Measurements from ENCODE around the gene AGAP3.

Gene AGAP3

DNA sequence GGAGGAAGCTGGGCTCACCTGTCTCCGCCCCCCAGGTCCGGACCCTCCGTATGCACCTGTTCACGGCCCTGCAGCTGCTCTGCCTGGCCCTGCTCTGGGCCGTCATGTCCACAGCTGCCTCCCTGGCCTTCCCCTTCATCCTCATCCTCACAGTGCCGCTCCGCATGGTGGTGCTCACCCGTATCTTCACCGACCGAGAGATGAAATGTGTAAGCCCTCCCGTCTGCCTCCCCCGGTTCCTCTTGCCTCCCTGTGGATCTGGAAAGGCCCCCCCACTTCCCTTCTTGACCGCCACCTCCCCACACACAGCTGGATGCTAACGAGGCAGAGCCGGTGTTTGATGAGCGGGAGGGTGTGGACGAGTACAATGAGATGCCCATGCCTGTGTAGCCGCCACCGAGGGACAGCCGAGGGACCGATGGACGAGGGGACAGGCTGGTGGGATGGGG, 10.3 kb upstream of the AGAP3 start:
- Histone ChIP-seq H3K9me3 (replicated peaks in 1 of 11) (no peaks in the 10 kb centered on the region), H3K4me3 (no peak overlapping the region), H3K36me3 (peaks cover 62 to 80% (median 69%) of the 10 kb centered on the region in 11 experiments), H3K4me1 (peaks cover 26 to 36% (median 31%) of the 10 kb centered on the region in 10 experiments), H3K4me2 (no peak overlapping the region), H3K27me3 (no peaks in the 10 kb centered on the region), H4K20me1 (peaks cover 5 to 91% (median 62%) of the 10 kb centered on the region in 11 experiments; a peak in 21 of 22 replicates), H3K9ac (no peak overlapping the region; a peak in 1 of 22 replicates), H3K27ac (no peak overlapping the region)
- no peak for TF ChIP-seq Cebpa-rat (IDR thresholded peaks at IDR 0.05)

DNA sequence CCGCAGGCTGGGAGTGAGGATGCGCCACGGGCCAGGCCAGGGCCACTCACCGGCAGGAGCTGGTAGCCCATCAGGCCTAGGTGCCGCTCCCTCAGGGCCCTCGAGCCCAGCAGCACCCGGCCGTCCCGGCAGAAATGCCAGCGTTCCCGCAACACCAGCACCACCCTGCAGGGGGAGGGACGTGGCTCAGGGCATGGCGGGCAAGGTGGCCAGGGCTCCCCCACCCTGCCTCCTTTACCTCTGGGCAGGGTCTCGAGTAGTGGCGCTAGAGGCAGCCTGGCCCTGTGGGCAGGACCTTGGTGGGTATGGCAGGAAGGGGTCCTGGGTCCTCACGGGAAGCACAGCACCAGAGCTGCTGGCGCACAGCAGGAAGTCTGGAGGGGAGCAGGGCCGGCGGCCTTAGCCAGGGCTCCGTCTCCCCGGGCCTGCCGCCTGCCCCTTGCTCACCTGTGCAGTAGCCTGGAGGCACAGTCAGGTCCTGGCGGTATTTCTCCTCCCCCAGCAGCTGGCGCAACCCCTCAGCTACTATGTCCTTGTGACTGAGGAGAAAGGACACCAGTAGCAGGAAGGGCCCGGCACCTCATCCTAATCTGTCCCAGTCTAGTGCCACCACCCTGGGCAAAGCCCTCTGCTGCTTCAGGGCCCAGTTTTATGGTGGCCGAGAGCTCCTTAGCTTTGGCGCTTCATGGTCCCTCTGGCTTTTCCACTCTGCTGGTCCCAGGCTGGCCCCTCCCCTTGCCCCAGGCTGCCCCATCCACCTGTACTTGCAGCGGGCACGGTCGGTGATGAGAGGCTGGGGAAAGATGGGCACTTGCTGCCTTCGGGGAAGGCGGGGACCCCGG, 9.2 kb upstream of the AGAP3 start:
- Histone ChIP-seq H3K36me3 (peaks cover 52 to 75% (median 62%) of the 10 kb centered on the region in 11 experiments), H3K4me2 (peak overlapping the region in 6 of 11 experiments; percentile 95 to 100 (median 100); a peak in 8 of 22 replicates), H3K27me3 (no peaks in the 10 kb centered on the region), H3K27ac (peak overlapping the region in 1 of 11 experiments; percentile 39; a peak in 2 of 22 replicates), H4K20me1 (peaks cover 5 to 84% (median 66%) of the 10 kb centered on the region in 11 experiments; a peak in 21 of 22 replicates), H3K4me3 (no peak overlapping the region), H3K9me3 (replicated peaks in 1 of 11) (no peaks in the 10 kb centered on the region), H3K4me1 (peaks cover 37 to 47% (median 42%) of the 10 kb centered on the region in 10 experiments), H3K9ac (peak overlapping the region in 5 of 11 experiments; percentile 9 to 93 (median 45); a peak in 5 of 22 replicates)
- TF ChIP-seq Cebpa-rat (IDR thresholded peaks at IDR 0.05) = no peak

GRCh38 chr7:151077705-151078232, 8.5 kb upstream of the AGAP3 start:
- Histone ChIP-seq H3K4me3 (no peak overlapping the region), H3K4me2 (peak overlapping the region; percentile 95 to 100 (median 99); a peak in 21 of 22 replicates), H3K27me3 (no peaks in the 10 kb centered on the region), H4K20me1 (peaks cover 5 to 77% (median 65%) of the 10 kb centered on the region in 11 experiments; a peak in 21 of 22 replicates), H3K36me3 (peaks cover 45 to 69% (median 55%) of the 10 kb centered on the region in 11 experiments), H3K9me3 (replicated peaks in 1 of 11) (no peaks in the 10 kb centered on the region), H3K4me1 (peaks cover 43 to 52% (median 48%) of the 10 kb centered on the region in 10 experiments), H3K27ac (peak overlapping the region in 4 of 11 experiments; percentile 4 to 96 (median 22); a peak in 4 of 22 replicates), H3K9ac (peak overlapping the region in 9 of 11 experiments; percentile 9 to 99 (median 96); a peak in 10 of 22 replicates)
- TF ChIP-seq Cebpa-rat (IDR thresholded peaks at IDR 0.05) = no peak

- no peak for TF ChIP-seq Cebpa-rat (IDR thresholded peaks at IDR 0.05)
- Histone ChIP-seq H3K9me3 (replicated peaks in 1 of 11) (no peaks in the 10 kb centered on the region), H3K9ac (peak overlapping the region; percentile 90 to 99 (median 97); a peak in 21 of 22 replicates), H3K4me1 (peaks cover 44 to 53% (median 48%) of the 10 kb centered on the region in 10 experiments), H3K4me3 (peak overlapping the region in 8 of 10 experiments; percentile 14 to 98 (median 86); a peak in 12 of 20 replicates), H3K27me3 (no peaks in the 10 kb centered on the region), H3K27ac (peak overlapping the region in 5 of 11 experiments; percentile 2 to 96 (median 6); a peak in 5 of 22 replicates), H3K4me2 (peak overlapping the region; percentile 95 to 100 (median 99)), H3K36me3 (peaks cover 38 to 62% (median 49%) of the 10 kb centered on the region in 11 experiments), H4K20me1 (peaks cover 5 to 75% (median 62%) of the 10 kb centered on the region in 11 experiments; a peak in 21 of 22 replicates)
These were observed 7.8 kb upstream of the AGAP3 start for GRCh38 chr7:151078233-151079040.

GRCh38 chr7:151079199-151079910, 6.9 kb upstream of the AGAP3 start:
- peak overlapping the region; percentile 95 to 100 (median 99) for H3K4me2 ChIP-seq
- peak overlapping the region; percentile 90 to 99 (median 97) for H3K9ac ChIP-seq
- peaks cover 29 to 53% (median 39%) of the 10 kb centered on the region in 11 experiments for H3K36me3 ChIP-seq
- H3K4me1 ChIP-seq = peaks cover 53 to 61% (median 56%) of the 10 kb centered on the region in 10 experiments
- H3K27ac ChIP-seq = peak overlapping the region in 10 of 11 experiments; percentile 84 to 98 (median 94); a peak in 19 of 22 replicates
- peak overlapping the region; percentile 81 to 98 (median 86) for H3K4me3 ChIP-seq
- TF ChIP-seq Cebpa-rat (IDR thresholded peaks at IDR 0.05) = no peak
- peaks cover 0 to 9% (median 7%) of the 10 kb centered on the region in 11 experiments; a peak in 14 of 22 replicates for H3K27me3 ChIP-seq
- H3K9me3 ChIP-seq (replicated peaks in 1 of 11) = no peaks in the 10 kb centered on the region
- H4K20me1 ChIP-seq = peaks cover 5 to 71% (median 57%) of the 10 kb centered on the region in 11 experiments; a peak in 21 of 22 replicates

DNA sequence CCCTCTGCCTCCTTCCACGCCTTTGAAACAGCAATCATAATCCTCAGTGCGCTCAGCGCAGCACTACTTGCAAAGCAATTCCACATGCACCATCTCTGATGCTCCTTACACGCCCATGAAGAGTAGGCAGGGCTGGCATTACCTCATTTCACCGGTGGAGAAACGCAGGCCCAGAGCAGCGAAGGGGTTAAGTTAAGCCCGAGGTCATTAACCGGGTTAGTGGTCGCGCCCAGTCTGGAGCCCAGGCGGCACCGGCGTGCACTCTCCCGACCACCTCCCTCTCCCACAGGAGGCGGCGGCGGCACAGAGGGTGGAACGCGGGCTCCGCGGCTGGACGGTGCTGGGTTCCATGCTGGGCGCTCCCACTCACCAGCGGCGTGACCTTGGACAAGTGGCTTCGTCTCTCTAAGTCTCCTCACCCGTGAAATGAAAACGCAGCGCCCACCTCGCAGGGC, 6.2 kb upstream of the AGAP3 start:
- peaks cover 56 to 68% (median 63%) of the 10 kb centered on the region in 10 experiments for H3K4me1 ChIP-seq
- peaks cover 0 to 16% (median 15%) of the 10 kb centered on the region in 11 experiments; a peak in 18 of 22 replicates for H3K27me3 ChIP-seq
- peaks cover 22 to 45% (median 32%) of the 10 kb centered on the region in 11 experiments for H3K36me3 ChIP-seq
- peak overlapping the region; percentile 90 to 99 (median 97) for H3K9ac ChIP-seq
- peak overlapping the region; percentile 95 to 100 (median 99) for H3K4me2 ChIP-seq
- TF ChIP-seq Cebpa-rat (IDR thresholded peaks at IDR 0.05) = no peak
- peak overlapping the region; percentile 81 to 98 (median 86) for H3K4me3 ChIP-seq
- H3K27ac ChIP-seq = peak overlapping the region; percentile 82 to 98 (median 93)
- peaks cover 5 to 63% (median 49%) of the 10 kb centered on the region in 11 experiments; a peak in 21 of 22 replicates for H4K20me1 ChIP-seq
- no peaks in the 10 kb centered on the region for H3K9me3 ChIP-seq (replicated peaks in 1 of 11)

GRCh38 chr7:151080522-151081169, 5.6 kb upstream of the AGAP3 start, which contains the start of gene FASTK:
Gene FASTK (minus strand): TSS chr7:151080809. CDS start chr7:151080766, 43 bp downstream.
- TF ChIP-seq Cebpa-rat (IDR thresholded peaks at IDR 0.05) = no peak
- peaks cover 16 to 40% (median 27%) of the 10 kb centered on the region in 11 experiments for H3K36me3 ChIP-seq
- H3K4me2 ChIP-seq = peak within 1 kb of the TSS; percentile 98 to 100 (median 99)
- H3K9me3 ChIP-seq (replicated peaks in 1 of 11) = no peaks in the 10 kb centered on the region
- peaks cover 0 to 22% (median 20%) of the 10 kb centered on the region in 11 experiments; a peak in 18 of 22 replicates for H3K27me3 ChIP-seq
- peaks cover 61 to 74% (median 68%) of the 10 kb centered on the region in 10 experiments for H3K4me1 ChIP-seq
- peak within 1 kb of the TSS; percentile 82 to 98 (median 93) for H3K27ac ChIP-seq
- peak within 1 kb of the TSS; percentile 81 to 98 (median 86) for H3K4me3 ChIP-seq
- H4K20me1 ChIP-seq = peaks cover 5 to 58% (median 44%) of the 10 kb centered on the region in 11 experiments; a peak in 21 of 22 replicates
- peak within 1 kb of the TSS; percentile 90 to 99 (median 97) for H3K9ac ChIP-seq

Data from BLaER1 treated with 17β-estradiol and CSF1 and Interleukin-3, amounts not matched to agents 10 nM and 100 nM (cell line).